Endodermal cell (in vitro differentiated cells): ENCODE results near the gene CEACAM19. TPM values are rescaled to one million over a fixed set of nuclear protein-coding genes. Genes with fewer than 3 reads are reported as not detected.

Source experiments
- DNase-seq: peaks from one replicate; pipeline ENCODE4 v3.0.0-alpha.2; 2017
- H3K27ac ChIP-seq: 2 replicates; pipeline ENCODE4 v1.5.1; 2013; ENCODE audit warnings: mild to moderate bottlenecking, low read depth, low read length, moderate library complexity
- H3K27me3 ChIP-seq: 2 replicates; pipeline ENCODE4 v1.6.1; 2013; ENCODE audit warnings: mild to moderate bottlenecking, low read length, moderate library complexity; ENCODE audit not compliant: insufficient read depth, control insufficient read depth, poor library complexity, severe bottlenecking
- H3K36me3 ChIP-seq: 2 replicates; pipeline ENCODE4 v1.7.0; 2013; ENCODE audit warnings: mild to moderate bottlenecking, low read length, moderate library complexity; ENCODE audit not compliant: control insufficient read depth, insufficient read depth
- H3K4me1 ChIP-seq: one replicate; pipeline ENCODE4 v1.7.0; 2013; ENCODE audit warnings: low read length; ENCODE audit not compliant: control insufficient read depth, insufficient read depth
- H3K4me3 ChIP-seq: 2 replicates; pipeline ENCODE4 v1.5.1; 2013; ENCODE audit warnings: mild to moderate bottlenecking, low read length, moderate library complexity
- H3K9ac ChIP-seq: 2 replicates; pipeline ENCODE4 v1.6.1; 2013; ENCODE audit warnings: mild to moderate bottlenecking, low read length, moderate library complexity; ENCODE audit not compliant: poor library complexity, severe bottlenecking; ENCODE audit errors: extremely low read depth
- H3K9me3 ChIP-seq: 2 replicates; pipeline ENCODE4 v1.6.1; 2013; ENCODE audit warnings: mild to moderate bottlenecking, low read length, moderate library complexity; ENCODE audit not compliant: control insufficient read depth
- H3K27ac Mint-ChIP-seq: 2 replicates; pipeline ENCODE4 v1.8.0; 2020; ENCODE audit warnings: mixed read lengths
- H3K27me3 Mint-ChIP-seq: 2 replicates; pipeline ENCODE4 v1.8.0; 2021; ENCODE audit warnings: mild to moderate bottlenecking, mixed read lengths; ENCODE audit not compliant: insufficient read depth
- H3K36me3 Mint-ChIP-seq: 2 replicates; pipeline ENCODE4 v1.8.0; 2020; ENCODE audit warnings: low read depth, mixed read lengths
- H3K4me1 Mint-ChIP-seq: 2 replicates; pipeline ENCODE4 v1.8.0; 2020; ENCODE audit warnings: mixed read lengths
- H3K4me3 Mint-ChIP-seq: 2 replicates; pipeline ENCODE4 v1.8.0; 2020; ENCODE audit warnings: mild to moderate bottlenecking, moderate library complexity, mixed read lengths
- H3K9me3 Mint-ChIP-seq: 2 replicates; pipeline ENCODE4 v1.8.0; 2020; ENCODE audit warnings: mild to moderate bottlenecking, mixed read lengths
- CTCF ChIP-seq: fragments of 200-600 bp; sonication (generic); conservative IDR thresholded peaks from 2 replicates; pipeline ENCODE4 v1.5.0; 2021; ENCODE audit warnings: antibody characterized with exemption, mild to moderate bottlenecking
- WGBS, 2 experiments: methylation state at CpG; one replicate each; pipeline versions ENCODE4 v1.1.5 to v1.1.7; 2013; ENCODE audit warnings: missing lambda C conversion rate in 2 of 2, mixed read lengths in 1 of 2; ENCODE audit not compliant: insufficient coverage in 1 of 2, insufficient read length in 1 of 2; 5-methylcytosine and 5-hydroxymethylcytosine counted together
- total RNA-seq, 2 donors: library from RNA; stranded (reverse); fragmentation: NEBNext Ultra II Directional in 1 of 2; extraction: Animal tissue kit (Norgen Biotek cat#: 25700) in 1 of 2; gene quantifications; 2 replicates in 1 of 2; 3 replicates in 1 of 2; pipeline ENCODE4 v1.2.1, GENCODE V29; 2021

CEACAM19 gene
- total RNA-seq, 2 donors from 2014 or later, result 2.2 to 2.8 TPM

GRCh38 chr19:44643605-44644401, 27.5 kb upstream of the CEACAM19 start, which contains the start of gene PVR:
PVR (plus strand) TSS chr19:44643910; CDS start chr19:44644097, 187 bp downstream.
- Histone ChIP-seq H3K4me3 (peak within 1 kb of the TSS; percentile 96), H3K36me3 (peaks cover 18% of the 10 kb centered on the region), H3K27me3 (no peaks in the 10 kb centered on the region), H3K9me3 (no peaks in the 10 kb centered on the region), H3K27ac (peak within 1 kb of the TSS; percentile 47), H3K9ac (peak within 1 kb of the TSS; percentile 76), H3K4me1 (no peaks in the 10 kb centered on the region)
- Mint-ChIP-seq H3K9me3 (no peaks in the 10 kb centered on the region), H3K4me1 (peaks cover 11% of the 10 kb centered on the region), H3K36me3 (peaks cover 22% of the 10 kb centered on the region), H3K4me3 (peak within 1 kb of the TSS; percentile 82), H3K27me3 (peaks cover 17% of the 10 kb centered on the region), H3K27ac (peak within 1 kb of the TSS; percentile 93)
- DNase-seq, result peak; percentile 88
- 1 to 2% methylated on average over 33 to 70 of the region's 70 CpGs for whole genome bisulfite sequencing, 2 experiments
- TF ChIP-seq CTCF, result peak; percentile 22

GRCh38 chr19:44644402-44645016, 26.8 kb upstream of the CEACAM19 start:
- Histone ChIP-seq H3K27ac (peak overlapping the region; percentile 47), H3K36me3 (peaks cover 23% of the 10 kb centered on the region), H3K4me3 (peak overlapping the region; percentile 96), H3K9ac (peak overlapping the region; percentile 76), H3K27me3 (no peaks in the 10 kb centered on the region), H3K4me1 (no peaks in the 10 kb centered on the region), H3K9me3 (no peaks in the 10 kb centered on the region)
- Mint-ChIP-seq H3K4me1 (peaks cover 4% of the 10 kb centered on the region), H3K4me3 (peak overlapping the region; percentile 82), H3K27me3 (peaks cover 17% of the 10 kb centered on the region), H3K9me3 (no peaks in the 10 kb centered on the region), H3K36me3 (peaks cover 29% of the 10 kb centered on the region), H3K27ac (peak overlapping the region; percentile 93)
- WGBS, 2 experiments, result 6 to 8% methylated on average over 3 to 13 of the region's 13 CpGs
- no peak for TF ChIP-seq CTCF
- peak; percentile 84 for DNase-seq

- Histone ChIP-seq H3K9me3 (no peaks in the 10 kb centered on the region), H3K27ac (no peak overlapping the region), H3K27me3 (no peaks in the 10 kb centered on the region), H3K4me1 (no peaks in the 10 kb centered on the region), H3K9ac (no peak overlapping the region), H3K4me3 (no peak overlapping the region), H3K36me3 (peaks cover 33% of the 10 kb centered on the region)
- Mint-ChIP-seq H3K4me3 (no peak overlapping the region), H3K27me3 (peaks cover 17% of the 10 kb centered on the region), H3K36me3 (peaks cover 38% of the 10 kb centered on the region), H3K4me1 (no peaks in the 10 kb centered on the region), H3K27ac (no peak overlapping the region), H3K9me3 (no peaks in the 10 kb centered on the region)
- DNase-seq, result no peak
- 90 to 92% methylated on average over 4 to 7 of the region's 8 CpGs for WGBS, 2 experiments
- TF ChIP-seq CTCF, result no peak
Observed at GRCh38 chr19:44645407-44646048, 25.8 kb upstream of the CEACAM19 start.
